H1 (cell line): ENCODE measurements around the gene NDUFA13. TPM values are rescaled to one million over a fixed set of nuclear protein-coding genes. Genes with fewer than 3 reads are reported as not detected.

Experiments used
- polyA plus RNA-seq, 7 experiments: library from polyadenylated mRNA; depleted of rRNA in 3 of 7; stranded (reverse) in 5 of 7; unstranded in 2 of 7; fragments of >200 nt in 5 of 7; fragments of 200-250 nt in 2 of 7; gene quantifications; 1 replicate in 5 of 7; 2 replicates in 1 of 7; 4 replicates in 1 of 7; pipeline versions ENCODE4 v1.2.1 to v1.2.3, GENCODE V29; 2011 to 2013; ENCODE audit warnings: missing spikeins in 2 of 7, mixed read lengths in 2 of 7
- total RNA-seq: library from RNA; stranded (reverse); fragmentation: NEBNext Ultra II Directional; extraction: Animal tissue kit (Norgen Biotek cat#: 25700); gene quantifications from 2 replicates; pipeline ENCODE4 v1.2.1, GENCODE V29; 2021

The NDUFA13 gene
- total and polyA plus RNA-seq, 2 of the 8 experiments (the other 6 are each of a cell fraction or from before 2014, with no cell fraction given): 413 to 1,105 TPM

Other genes with a start within 250 kb of the NDUFA13 start
- gene TM6SF2, start 242.9 kb upstream of the NDUFA13 start, total RNA-seq: 5.3 and 6.5 TPM in 2 replicates
- 10.1 and 12.9 TPM in 2 replicates for gene TM6SF2, start 242.9 kb upstream of the NDUFA13 start, polyA plus RNA-seq (2011; rRNA removed)
- gene SUGP1, start 195.7 kb upstream of the NDUFA13 start, total RNA-seq: 65.2 and 70.5 TPM in 2 replicates
- 38.5 and 56.6 TPM in 2 replicates for gene SUGP1, start 195.7 kb upstream of the NDUFA13 start, polyA plus RNA-seq (2011; rRNA removed)
- 40.8 TPM in 2 replicates for gene MAU2, start 195.4 kb upstream of the NDUFA13 start, total RNA-seq
- 32.0 and 43.7 TPM in 2 replicates for gene MAU2, start 195.4 kb upstream of the NDUFA13 start, polyA plus RNA-seq (2011; rRNA removed)
- 205 and 210 TPM in 2 replicates for gene GATAD2A, start 110.5 kb upstream of the NDUFA13 start, total RNA-seq
- 38.4 and 54.9 TPM in 2 replicates for gene GATAD2A, start 110.5 kb upstream of the NDUFA13 start, polyA plus RNA-seq (2011; rRNA removed)
- gene TSSK6, start 677 bp upstream of the NDUFA13 start, total RNA-seq: 2.9 and 3.6 TPM in 2 replicates
- 7.8 and 12.1 TPM in 2 replicates for gene TSSK6, start 677 bp upstream of the NDUFA13 start, polyA plus RNA-seq (2011; rRNA removed)
- 5.0 and 5.7 TPM in 2 replicates for gene YJEFN3, start 12.7 kb downstream of the NDUFA13 start, total RNA-seq
- gene YJEFN3, start 12.7 kb downstream of the NDUFA13 start, polyA plus RNA-seq (2011; rRNA removed): 9.4 and 17.2 TPM in 2 replicates
- gene CILP2, start 22.0 kb downstream of the NDUFA13 start, total RNA-seq: 5.8 and 5.9 TPM in 2 replicates
- 4.4 and 8.2 TPM in 2 replicates for gene CILP2, start 22.0 kb downstream of the NDUFA13 start, polyA plus RNA-seq (2011; rRNA removed)
- 3.3 and 3.4 TPM in 2 replicates for gene PBX4, start 102.5 kb downstream of the NDUFA13 start, total RNA-seq
- 3.8 and 8.3 TPM in 2 replicates for gene PBX4, start 102.5 kb downstream of the NDUFA13 start, polyA plus RNA-seq (2011; rRNA removed)
- gene LPAR2, start 112.0 kb downstream of the NDUFA13 start, total RNA-seq: 47.1 and 47.6 TPM in 2 replicates
- gene LPAR2, start 112.0 kb downstream of the NDUFA13 start, polyA plus RNA-seq (2011; rRNA removed): 70.2 and 121 TPM in 2 replicates
- 18.1 and 20.2 TPM in 2 replicates for gene GMIP, start 127.4 kb downstream of the NDUFA13 start, total RNA-seq
- gene GMIP, start 127.4 kb downstream of the NDUFA13 start, polyA plus RNA-seq (2011; rRNA removed): 5.7 and 8.9 TPM in 2 replicates
- 64.2 and 75.7 TPM in 2 replicates for gene ATP13A1, start 147.5 kb downstream of the NDUFA13 start, total RNA-seq
- gene ATP13A1, start 147.5 kb downstream of the NDUFA13 start, polyA plus RNA-seq (2011; rRNA removed): 33.0 and 70.7 TPM in 2 replicates
- 46.2 and 50.9 TPM in 2 replicates for gene ZNF101, start 152.6 kb downstream of the NDUFA13 start, total RNA-seq
- gene ZNF101, start 152.6 kb downstream of the NDUFA13 start, polyA plus RNA-seq (2011; rRNA removed): 11.0 and 13.0 TPM in 2 replicates
- gene ZNF14, start 216.9 kb downstream of the NDUFA13 start, total RNA-seq: 6.8 and 7.4 TPM in 2 replicates
- 0.72 and 1.00 TPM in 2 replicates for gene ZNF14, start 216.9 kb downstream of the NDUFA13 start, polyA plus RNA-seq (2011; rRNA removed)